Spleen (tissue), 7 donors: ENCODE measurements around the gene GPR161.

Source experiments
- POLR2A ChIP-seq, 3 donors: fragments of 450-650 bp; IDR thresholded peaks; one replicate each; pipeline ENCODE4 v1.5.1; 2017; ENCODE audit warnings: antibody characterized with exemption in 3 of 3, mild to moderate bottlenecking in 1 of 3
- TF ChIP-seq, protein P1 (sequence below), 11 experiments: fragments of 200-600 bp in 7 of 11; fragments of 450-650 bp in 4 of 11; sonication (generic) in 4 of 11; IDR thresholded peaks in 8 of 11; conservative IDR thresholded peaks in 3 of 11; 1 replicate in 7 of 11; 2 replicates in 4 of 11; pipeline versions ENCODE4 v1.4.0 to v1.8.0; 2016 to 2021; ENCODE audit warnings: antibody characterized with exemption in 11 of 11, inconsistent platforms in 4 of 11, mild to moderate bottlenecking in 1 of 11
- donor health status: DM: no; HTN: no; CAD: no; lungs with moderate emphysema.
- donor health status: DM: no; HTN: no; CAD: no.
- donor health status: DM: no; HTN: no; CAD: no.

DNA sequence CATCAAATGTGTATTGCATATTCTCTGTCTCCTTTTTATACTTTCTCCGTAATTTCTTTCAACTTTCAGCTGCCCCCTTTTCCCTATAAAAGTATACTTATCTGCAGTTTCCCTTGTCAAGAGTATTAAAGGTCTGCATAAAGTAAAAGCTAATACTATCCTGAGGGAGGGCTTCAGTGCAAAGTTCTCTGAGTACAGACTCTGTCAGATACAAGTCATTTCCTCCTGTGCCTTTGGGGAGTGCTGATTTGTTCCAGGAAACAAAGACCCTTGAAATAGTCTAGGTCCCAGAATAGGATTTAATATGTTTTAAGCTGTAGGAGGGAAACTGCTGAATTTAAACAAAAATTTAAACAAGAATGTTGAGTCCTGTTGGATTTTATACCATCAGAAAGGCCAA, 11.7 kb downstream of the GPR161 start:
- TF ChIP-seq, protein P1, sequence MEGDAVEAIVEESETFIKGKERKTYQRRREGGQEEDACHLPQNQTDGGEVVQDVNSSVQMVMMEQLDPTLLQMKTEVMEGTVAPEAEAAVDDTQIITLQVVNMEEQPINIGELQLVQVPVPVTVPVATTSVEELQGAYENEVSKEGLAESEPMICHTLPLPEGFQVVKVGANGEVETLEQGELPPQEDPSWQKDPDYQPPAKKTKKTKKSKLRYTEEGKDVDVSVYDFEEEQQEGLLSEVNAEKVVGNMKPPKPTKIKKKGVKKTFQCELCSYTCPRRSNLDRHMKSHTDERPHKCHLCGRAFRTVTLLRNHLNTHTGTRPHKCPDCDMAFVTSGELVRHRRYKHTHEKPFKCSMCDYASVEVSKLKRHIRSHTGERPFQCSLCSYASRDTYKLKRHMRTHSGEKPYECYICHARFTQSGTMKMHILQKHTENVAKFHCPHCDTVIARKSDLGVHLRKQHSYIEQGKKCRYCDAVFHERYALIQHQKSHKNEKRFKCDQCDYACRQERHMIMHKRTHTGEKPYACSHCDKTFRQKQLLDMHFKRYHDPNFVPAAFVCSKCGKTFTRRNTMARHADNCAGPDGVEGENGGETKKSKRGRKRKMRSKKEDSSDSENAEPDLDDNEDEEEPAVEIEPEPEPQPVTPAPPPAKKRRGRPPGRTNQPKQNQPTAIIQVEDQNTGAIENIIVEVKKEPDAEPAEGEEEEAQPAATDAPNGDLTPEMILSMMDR (IDR thresholded peaks at IDR 0.05 in 8 of 11, conservative IDR thresholded peaks at IDR 0.05 in 3 of 11), result no peak
- TF ChIP-seq POLR2A (IDR thresholded peaks at IDR 0.05), result no peak
